ENCODE data around the gene CGN. TPM values are rescaled to one million over a fixed set of nuclear protein-coding genes. Genes with fewer than 3 reads are reported as not detected.

Gene CGN
- total RNA-seq, 1 donor from 2014 or later = 128 TPM

DNA sequence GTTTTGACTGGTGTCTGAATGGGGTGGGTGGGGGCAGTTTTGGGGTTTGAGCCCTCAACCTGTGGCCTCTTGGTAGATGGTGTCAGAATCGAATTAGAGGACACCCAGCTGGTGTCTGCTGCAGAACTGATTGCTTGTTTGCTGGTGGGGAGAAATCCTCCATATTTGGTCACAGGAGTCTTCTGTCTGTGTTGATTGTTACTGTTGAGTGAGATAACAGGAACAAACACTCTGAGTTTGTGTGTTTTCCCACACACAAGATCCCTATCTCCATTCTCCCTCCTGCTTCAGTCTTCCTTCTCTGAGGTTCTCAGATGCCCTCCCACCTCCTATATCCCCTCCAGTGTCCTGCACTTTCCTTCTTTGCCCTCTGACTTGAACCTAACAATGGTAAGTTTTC, 19.1 kb upstream of the CGN start:
- Mint-ChIP-seq H3K27me3 (no peaks in the 10 kb centered on the region), H3K27ac (peak overlapping the region; percentile 90), H3K9me3 (ENCODE audit: low read depth) (no peaks in the 10 kb centered on the region), H3K36me3 (ENCODE audit: insufficient read depth) (no peaks in the 10 kb centered on the region), H3K4me1 (ENCODE audit: low read depth) (peaks cover 30% of the 10 kb centered on the region), H3K4me3 (ENCODE audit: low read depth) (no peak overlapping the region)
- no peak for DNase-seq (ENCODE audit: low spot score, unreplicated experiment)
- no peak for TF ChIP-seq CTCF (IDR thresholded peaks at IDR 0.05; ENCODE audit: unreplicated experiment)

DNA sequence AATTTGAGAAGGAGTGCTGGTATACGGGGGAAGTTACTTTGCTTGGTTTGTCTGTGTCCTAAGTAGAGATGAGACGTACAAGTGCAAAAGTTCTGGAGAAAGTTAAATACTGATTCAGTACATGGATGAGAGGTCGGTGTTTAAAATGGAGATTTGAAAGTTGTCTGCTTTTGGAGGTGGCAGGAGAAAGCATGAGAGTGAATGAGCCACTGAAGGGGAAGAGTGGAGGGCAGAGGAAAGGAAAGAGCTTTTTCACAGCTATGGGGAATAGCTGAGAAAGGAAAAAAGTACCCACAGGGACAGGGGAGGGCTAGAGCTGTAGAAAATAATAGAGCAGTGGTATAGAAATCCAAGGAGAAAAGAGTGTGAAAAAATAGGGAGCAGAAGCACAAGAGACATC, 18.1 kb upstream of the CGN start:
- Mint-ChIP-seq H3K4me1 (ENCODE audit: low read depth) (peaks cover 30% of the 10 kb centered on the region), H3K27me3 (no peaks in the 10 kb centered on the region), H3K27ac (peak overlapping the region; percentile 31), H3K4me3 (ENCODE audit: low read depth) (no peak overlapping the region), H3K36me3 (ENCODE audit: insufficient read depth) (no peaks in the 10 kb centered on the region), H3K9me3 (ENCODE audit: low read depth) (no peaks in the 10 kb centered on the region)
- TF ChIP-seq CTCF (IDR thresholded peaks at IDR 0.05; ENCODE audit: unreplicated experiment) = no peak
- DNase-seq (ENCODE audit: low spot score, unreplicated experiment) = no peak

DNA sequence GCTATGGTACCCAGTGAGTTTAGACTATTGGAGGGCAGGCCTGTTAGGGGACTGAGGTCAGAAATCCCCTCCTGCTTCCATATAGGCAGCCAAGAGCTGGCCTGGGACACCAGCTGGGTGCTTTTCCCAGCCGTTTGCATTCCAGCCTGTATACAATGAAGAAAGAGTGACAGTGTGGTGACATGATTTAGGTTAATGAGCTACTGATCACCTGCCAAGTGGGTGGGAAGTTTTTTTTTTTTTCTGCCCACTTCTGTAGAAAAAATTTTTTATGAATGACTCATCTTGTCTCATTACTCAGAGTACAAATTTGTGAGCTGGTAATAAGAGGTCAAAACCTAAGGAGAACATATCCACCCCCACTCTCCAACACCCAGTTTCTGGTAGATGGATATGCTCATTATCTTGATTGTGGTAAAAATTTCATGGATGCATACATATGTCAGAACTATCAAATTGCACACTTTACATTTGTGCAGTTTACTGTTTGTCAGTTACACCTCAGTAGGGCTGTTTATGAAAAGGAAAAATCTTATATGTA, 16.4 kb upstream of the CGN start:
- Mint-ChIP-seq H3K4me1 (ENCODE audit: low read depth) (peaks cover 30% of the 10 kb centered on the region), H3K27me3 (no peaks in the 10 kb centered on the region), H3K4me3 (ENCODE audit: low read depth) (no peak overlapping the region), H3K27ac (peak overlapping the region; percentile 86), H3K36me3 (ENCODE audit: insufficient read depth) (no peaks in the 10 kb centered on the region), H3K9me3 (ENCODE audit: low read depth) (no peaks in the 10 kb centered on the region)
- TF ChIP-seq CTCF (IDR thresholded peaks at IDR 0.05; ENCODE audit: unreplicated experiment) = no peak
- DNase-seq (ENCODE audit: low spot score, unreplicated experiment) = no peak

DNA sequence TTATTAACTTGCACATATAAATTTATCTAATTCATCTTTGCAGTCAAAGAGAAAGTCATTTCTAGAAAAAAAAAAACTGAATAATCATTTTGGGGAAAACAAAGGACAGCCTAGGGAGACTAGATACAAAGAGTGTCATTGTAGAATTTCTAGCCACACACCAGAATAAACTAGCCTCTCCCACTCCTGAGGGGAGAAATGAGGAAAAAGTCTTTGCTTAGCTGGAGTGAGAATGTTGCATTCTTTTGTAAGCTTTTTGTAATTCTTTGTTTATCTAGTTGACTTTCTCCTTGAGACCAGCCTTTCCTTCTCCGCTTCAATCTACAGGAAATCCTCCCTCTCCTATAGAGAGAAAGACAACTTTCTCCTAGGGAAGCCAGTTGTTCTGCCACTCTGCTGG, 15.9 kb upstream of the CGN start:
- no peaks in the 10 kb centered on the region for H3K27me3 Mint-ChIP-seq
- no peaks in the 10 kb centered on the region for H3K9me3 Mint-ChIP-seq (ENCODE audit: low read depth)
- TF ChIP-seq CTCF (IDR thresholded peaks at IDR 0.05; ENCODE audit: unreplicated experiment) = no peak
- peak overlapping the region; percentile 91 for H3K27ac Mint-ChIP-seq
- no peak for DNase-seq (ENCODE audit: low spot score, unreplicated experiment)
- peaks cover 30% of the 10 kb centered on the region for H3K4me1 Mint-ChIP-seq (ENCODE audit: low read depth)
- H3K4me3 Mint-ChIP-seq (ENCODE audit: low read depth) = no peak overlapping the region
- no peaks in the 10 kb centered on the region for H3K36me3 Mint-ChIP-seq (ENCODE audit: insufficient read depth)

DNA sequence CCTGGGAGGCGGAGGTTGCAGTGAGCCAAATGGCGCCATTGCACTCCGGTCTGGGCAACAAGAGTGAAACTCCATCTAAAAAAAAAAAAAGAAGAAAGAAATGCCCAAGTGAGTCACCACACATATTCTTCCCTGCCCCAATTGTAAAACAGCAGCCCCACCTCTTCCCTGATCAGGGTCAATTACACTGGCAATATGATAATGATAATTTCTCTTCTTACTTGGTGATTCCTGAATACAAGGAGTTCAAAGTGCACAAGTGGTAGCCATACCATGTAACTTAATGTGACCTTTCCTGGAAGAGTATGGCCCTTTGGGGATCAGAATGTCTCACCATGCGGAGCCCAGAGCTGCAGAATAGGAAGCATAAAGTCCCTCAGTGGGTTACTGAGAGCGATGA, 11.8 kb upstream of the CGN start:
- DNase-seq (ENCODE audit: low spot score, unreplicated experiment) = no peak
- no peaks in the 10 kb centered on the region for H3K36me3 Mint-ChIP-seq (ENCODE audit: insufficient read depth)
- H3K9me3 Mint-ChIP-seq (ENCODE audit: low read depth) = no peaks in the 10 kb centered on the region
- H3K27ac Mint-ChIP-seq = peak overlapping the region; percentile 38
- TF ChIP-seq CTCF (IDR thresholded peaks at IDR 0.05; ENCODE audit: unreplicated experiment) = no peak
- no peak overlapping the region for H3K4me3 Mint-ChIP-seq (ENCODE audit: low read depth)
- peaks cover 32% of the 10 kb centered on the region for H3K4me1 Mint-ChIP-seq (ENCODE audit: low read depth)
- no peaks in the 10 kb centered on the region for H3K27me3 Mint-ChIP-seq
